Measurements from ENCODE around the gene NPIPB6. TPM values are rescaled to one million over a fixed set of nuclear protein-coding genes. Genes with fewer than 3 reads are reported as not detected.
"Not testable (repeated sequence)": the region's sequence is repeated elsewhere in the genome, so short reads cannot be mapped to it uniquely, and the experiment has no call there.

NPIPB6 gene
- total RNA-seq: 0.30 and 0.69 TPM in 2 replicates

DNA sequence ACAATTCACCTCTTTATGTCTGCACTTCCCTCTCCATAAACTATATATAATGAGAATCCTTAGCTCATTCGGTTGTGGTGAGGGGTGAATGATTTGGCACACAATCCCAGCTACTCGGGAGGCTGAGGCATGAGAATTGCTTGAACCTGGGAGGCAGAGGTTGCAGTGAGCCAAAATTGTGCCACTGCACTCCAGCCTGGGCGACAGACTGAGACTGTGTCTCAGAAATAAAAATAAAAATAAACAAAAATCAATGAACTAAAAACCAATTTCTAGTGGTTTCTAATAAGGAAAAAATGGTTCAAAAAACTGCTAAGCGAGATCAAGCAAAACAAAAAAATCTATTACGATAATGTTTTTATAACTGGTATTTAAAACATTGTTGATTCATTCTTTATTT is at the start of gene NPIPB6:
Gene NPIPB6 (minus strand): TSS at position 101 of the 400 bp plus-strand sequence. CDS start 686 bp downstream, outside the sequence.
- DNase-seq (ENCODE audit: low read depth): not testable (repeated sequence)

- DNase-seq (ENCODE audit: low read depth): not testable (repeated sequence)
Measured at GRCh38 chr16:28403220-28404072, 40.1 kb upstream of the NPIPB6 start, which contains the start of gene EIF3CL. EIF3CL (minus strand) TSS chr16:28403841; CDS start chr16:28403618, 223 bp downstream.

DNA sequence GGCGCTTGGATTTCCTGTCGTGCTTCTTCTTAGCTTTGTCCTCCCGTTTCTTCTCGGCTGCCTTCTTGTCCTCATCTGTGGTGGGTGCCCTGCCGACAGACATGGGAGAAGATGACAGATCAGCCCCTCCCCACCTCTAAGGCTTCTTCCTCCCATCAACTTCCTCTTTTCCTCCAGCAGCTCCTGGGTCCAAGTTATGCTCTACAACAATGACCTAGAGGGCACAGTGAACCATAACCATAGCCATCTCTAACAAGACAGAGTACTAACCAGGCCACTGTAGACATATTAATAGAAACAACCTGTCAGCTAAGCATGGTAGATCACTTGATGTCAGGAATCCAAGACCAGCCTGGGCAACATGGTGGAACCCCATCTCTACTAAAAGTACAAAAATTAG is 28.7 kb upstream of the NPIPB6 start:
- not testable (repeated sequence) for DNase-seq (ENCODE audit: low read depth)

GRCh38 chr16:28382177-28382867 is 19.0 kb upstream of the NPIPB6 start:
- not testable (repeated sequence) for DNase-seq (ENCODE audit: low read depth)

DNA sequence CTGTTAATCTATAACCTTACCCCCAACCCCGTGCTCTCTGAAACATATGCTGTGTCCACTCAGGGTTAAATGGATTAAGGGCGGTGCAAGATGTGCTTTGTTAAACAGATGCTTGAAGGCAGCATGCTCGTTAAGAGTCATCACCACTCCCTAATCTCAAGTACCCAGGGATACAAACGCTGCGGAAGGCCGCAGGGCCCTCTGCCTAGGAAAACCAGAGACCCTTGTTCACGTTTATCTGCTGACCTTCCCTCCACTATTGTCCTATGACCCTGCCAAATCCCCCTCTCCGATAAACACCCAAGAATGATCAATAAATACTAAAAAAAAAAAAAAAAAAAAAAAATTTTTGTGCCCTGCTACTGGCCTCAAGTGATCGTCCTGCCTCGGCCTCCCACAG is 14.5 kb upstream of the NPIPB6 start:
- not testable (repeated sequence) for DNase-seq (ENCODE audit: low read depth)

GRCh38 chr16:28377108-28377625 is 13.9 kb upstream of the NPIPB6 start:
- not testable (repeated sequence) for DNase-seq (ENCODE audit: low read depth)

GRCh38 chr16:28375115-28375514 is 11.8 kb upstream of the NPIPB6 start:
- DNase-seq (ENCODE audit: low read depth): not testable (repeated sequence)

- not testable (repeated sequence) for DNase-seq (ENCODE audit: low read depth)
Measured at GRCh38 chr16:28374281-28374680, 11.0 kb upstream of the NPIPB6 start.

DNA sequence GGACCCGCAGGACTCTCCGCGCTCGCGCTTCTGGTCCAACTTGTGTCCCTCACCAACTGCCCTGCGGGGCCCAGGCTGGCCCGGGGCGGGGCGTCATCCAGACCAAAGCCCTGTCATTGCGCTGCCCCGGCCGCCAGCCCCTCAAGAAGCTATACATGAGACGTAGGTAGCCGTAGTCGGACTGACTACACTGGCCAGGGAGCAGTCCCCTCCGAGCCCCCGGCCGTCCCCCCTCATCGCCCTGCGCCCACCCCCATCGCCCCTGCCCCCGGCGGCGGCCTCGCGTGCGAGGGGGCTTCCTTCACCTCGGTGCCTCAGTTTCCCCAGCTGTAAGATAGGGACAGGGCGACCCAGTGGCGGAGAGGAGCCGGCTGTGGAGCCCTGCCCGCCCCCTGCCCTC is 4.6 kb upstream of the NPIPB6 start:
- DNase-seq (ENCODE audit: low read depth): not testable (repeated sequence)

DNA sequence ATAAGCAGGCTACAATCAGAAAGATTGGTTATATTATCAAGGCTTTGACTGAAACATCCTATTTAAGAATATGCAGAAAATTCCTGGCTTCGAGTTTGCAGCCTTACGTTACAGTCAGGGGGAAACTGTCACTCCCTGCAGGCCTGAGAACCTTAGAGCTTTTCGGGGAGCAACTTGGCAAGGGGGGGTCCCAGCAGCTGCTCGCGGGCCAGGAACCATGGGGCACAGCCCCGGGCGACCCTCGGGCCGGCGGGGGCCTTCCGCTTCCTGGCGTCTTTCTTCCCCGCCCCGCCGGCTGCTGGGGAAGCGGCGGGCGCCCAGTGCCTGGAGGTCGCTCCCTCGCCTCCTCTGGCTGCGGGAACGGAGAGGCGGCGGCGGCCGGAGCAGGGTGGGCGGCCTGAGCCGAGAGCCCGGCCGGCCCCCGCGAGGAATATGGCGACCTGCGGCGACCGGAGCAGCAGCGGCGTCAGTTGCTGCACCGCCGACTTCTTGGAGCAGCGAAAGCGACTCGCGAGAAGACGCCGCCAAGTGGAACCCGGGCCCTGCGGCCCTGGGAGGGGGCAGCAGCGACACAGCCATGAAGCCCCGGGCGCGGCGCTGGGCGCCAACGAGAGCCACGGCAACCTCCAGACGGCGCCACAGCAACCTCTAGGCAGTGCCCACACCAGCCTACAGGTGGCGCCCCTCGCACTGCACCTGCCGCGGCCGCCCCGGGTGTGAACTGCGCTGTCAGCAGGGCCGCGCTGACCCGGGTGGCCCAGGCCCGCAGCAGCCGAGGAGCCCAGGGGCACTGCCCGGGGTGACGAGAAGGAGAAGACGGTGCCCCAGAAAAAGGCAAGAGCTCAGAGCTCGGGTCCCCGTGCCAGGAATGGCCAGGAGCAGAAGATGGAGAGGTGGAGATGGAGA is 1.2 kb upstream of the NPIPB6 start:
- not testable (repeated sequence) for DNase-seq (ENCODE audit: low read depth)

GRCh38 chr16:28362600-28362999 is 708 bp downstream of the NPIPB6 start:
- DNase-seq (ENCODE audit: low read depth): not testable (repeated sequence)

DNA sequence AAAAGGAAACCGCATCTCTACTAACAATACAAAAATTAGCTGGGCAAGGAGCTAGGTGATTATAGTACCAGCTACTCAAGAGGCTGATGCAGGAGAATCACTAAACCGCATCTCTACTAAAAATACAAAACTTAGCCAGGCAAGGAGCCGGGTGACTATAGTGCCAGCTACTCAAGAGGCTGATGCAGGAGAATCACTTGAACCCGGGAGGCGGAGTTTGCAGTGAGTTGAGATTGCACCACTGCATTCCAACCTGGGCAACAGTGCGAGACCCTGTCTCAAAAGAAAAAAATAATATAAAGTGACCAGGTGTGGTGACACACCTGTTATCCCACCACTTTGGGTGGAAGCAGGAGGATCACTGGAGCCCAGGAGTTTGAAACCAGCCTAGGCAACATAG is 25.1 kb downstream of the NPIPB6 start:
- DNase-seq (ENCODE audit: low read depth): not testable (repeated sequence)

DNA sequence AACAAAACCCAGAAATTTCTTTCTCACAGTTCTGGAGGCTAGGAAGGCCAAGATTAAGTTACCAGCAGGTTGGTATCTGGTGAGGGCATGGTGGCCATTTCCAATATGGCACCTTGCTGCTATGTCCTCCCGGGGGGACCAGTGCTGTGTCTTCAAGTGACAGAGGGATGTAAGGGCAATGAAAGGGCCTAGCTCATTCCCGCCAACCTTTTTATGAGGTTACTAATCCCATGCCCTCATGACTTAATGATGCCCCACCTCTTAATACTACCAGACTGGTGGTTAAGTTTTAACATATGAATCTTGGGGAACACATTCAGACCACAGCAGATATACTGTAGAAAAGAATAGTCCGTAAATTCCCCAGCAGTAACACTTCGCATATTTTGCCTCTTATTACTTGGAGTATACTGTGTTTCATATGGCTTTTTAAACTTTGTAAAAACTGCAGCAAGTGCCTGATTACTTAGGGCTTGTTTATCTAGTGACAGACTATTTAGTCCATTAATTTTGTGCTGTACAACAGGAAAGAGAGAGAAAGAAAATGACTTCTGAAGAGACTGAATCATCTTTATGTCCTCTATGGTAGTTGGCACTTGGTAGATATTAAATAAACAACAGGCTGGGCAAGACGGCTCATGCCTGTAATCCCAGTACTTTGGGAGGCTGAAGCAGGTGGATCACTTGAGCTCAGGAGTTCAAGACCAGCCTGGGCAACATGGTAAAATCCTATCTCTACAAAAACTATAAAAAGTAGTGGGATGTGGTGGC is 26.2 kb downstream of the NPIPB6 start:
- DNase-seq (ENCODE audit: low read depth): peak; percentile 41

GRCh38 chr16:28335678-28336077 is 27.6 kb downstream of the NPIPB6 start:
- not testable (repeated sequence) for DNase-seq (ENCODE audit: low read depth)

GRCh38 chr16:28332632-28333031 is 30.7 kb downstream of the NPIPB6 start:
- DNase-seq (ENCODE audit: low read depth): not testable (repeated sequence)

DNA sequence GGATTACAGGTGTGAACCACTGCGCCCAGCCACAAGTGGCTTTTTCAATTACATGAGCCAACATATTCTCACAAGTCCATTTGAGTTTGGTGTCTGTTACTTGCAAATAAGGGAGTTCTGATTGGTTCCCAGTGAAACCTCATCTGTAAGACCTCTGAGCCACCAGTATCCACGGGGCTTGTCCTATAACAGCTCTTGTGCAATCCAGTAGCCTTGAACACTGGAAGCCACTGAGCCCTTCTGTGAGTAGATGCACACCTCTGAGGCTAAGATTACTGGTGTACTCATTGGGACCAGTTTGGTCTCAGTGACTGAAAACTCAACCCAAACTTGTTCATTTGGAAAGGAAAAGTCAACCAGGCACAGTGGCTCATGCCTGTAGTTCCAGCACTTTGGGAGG is 32.3 kb downstream of the NPIPB6 start:
- DNase-seq (ENCODE audit: low read depth): not testable (repeated sequence)

DNA sequence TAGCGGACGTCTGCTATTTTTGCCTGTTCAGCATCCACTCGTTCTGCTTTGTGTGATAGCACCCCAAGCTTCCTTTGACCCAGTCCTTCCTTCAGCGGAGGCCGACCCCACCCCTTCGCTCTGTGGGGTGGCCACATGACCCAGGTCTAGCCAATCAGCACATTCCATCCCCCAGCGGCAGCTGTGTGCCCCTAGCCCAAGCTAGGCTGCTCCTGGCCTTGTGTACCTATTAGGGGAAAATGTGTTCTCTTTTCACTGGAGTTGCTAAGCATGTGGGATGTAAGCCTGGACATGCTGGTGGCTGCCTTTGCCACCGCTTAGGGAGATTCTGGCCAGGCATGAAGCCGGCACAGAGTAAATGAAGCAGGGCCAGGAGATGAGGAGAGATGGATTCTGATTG is 33.1 kb downstream of the NPIPB6 start:
- DNase-seq (ENCODE audit: low read depth): not testable (repeated sequence)

- DNase-seq (ENCODE audit: low read depth): peak; percentile 18
Measured at GRCh38 chr16:28326881-28327610, 36.3 kb downstream of the NPIPB6 start.

DNA sequence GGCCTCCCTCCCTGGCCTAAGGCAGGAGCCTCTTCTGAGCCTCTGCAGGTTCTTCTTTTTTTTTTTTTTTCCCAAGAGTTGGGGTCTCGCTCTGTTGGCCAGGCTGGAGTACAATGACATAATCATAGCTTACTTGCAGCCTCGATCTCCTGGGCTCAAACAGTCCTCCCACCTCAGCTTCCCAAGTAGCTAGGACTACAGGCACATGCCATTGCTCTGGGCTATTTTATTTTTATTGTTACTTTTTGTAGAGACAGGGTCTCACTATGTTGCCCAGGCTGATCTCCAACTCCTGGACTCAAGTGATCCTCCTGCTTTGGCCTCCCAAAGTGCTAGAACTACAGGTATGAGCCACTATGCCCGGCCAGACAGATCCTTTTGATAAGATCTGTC is 38.4 kb downstream of the NPIPB6 start:
- DNase-seq (ENCODE audit: low read depth): no peak

All from renal cortical epithelial cell (primary cell).